Erythroblast (primary cell): ENCODE data around the gene REL.

Experiments
- GATA1 ChIP-seq: IDR thresholded peaks from 2 replicates; pipeline ENCODE4 v1.6.1; 2011; ENCODE audit warnings: low read depth, mild to moderate bottlenecking, control low read depth, low read length, moderate library complexity
- POLR2A ChIP-seq: IDR thresholded peaks from 2 replicates; pipeline ENCODE4 v1.6.1; 2011; ENCODE audit warnings: mild to moderate bottlenecking, low read length

GRCh38 chr2:60957224-60957623 lies 75.8 kb downstream of the REL start:
- TF ChIP-seq POLR2A (no peak), GATA1 (no peak)
